ENCODE data around the gene RAB29.

The RAB29 gene

GRCh38 chr1:205805082-205805711 is 29.9 kb upstream of the RAB29 start:
- no peaks in the 10 kb centered on the region for H3K27me3 Mint-ChIP-seq

GRCh38 chr1:205804605-205805004 is 29.3 kb upstream of the RAB29 start:
- peak overlapping the region; percentile 68 for H3K4me3 Mint-ChIP-seq
- peaks cover 53% of the 10 kb centered on the region for H3K4me1 Mint-ChIP-seq
- peaks cover 20% of the 10 kb centered on the region for H3K36me3 Mint-ChIP-seq (ENCODE audit: low read depth)
- H3K27ac Mint-ChIP-seq, result peak overlapping the region; percentile 89
- ATAC-seq (no peak), DNase-seq (no peak)
- H3K27me3 Mint-ChIP-seq, result no peaks in the 10 kb centered on the region
- no peaks in the 10 kb centered on the region for H3K9me3 Mint-ChIP-seq

More at GRCh38 chr1:205805082-205805711, 29.9 kb upstream of the RAB29 start:
- Mint-ChIP-seq H3K36me3 (ENCODE audit: low read depth) (peaks cover 18% of the 10 kb centered on the region), H3K9me3 (no peaks in the 10 kb centered on the region), H3K27ac (peak overlapping the region; percentile 89), H3K4me1 (peaks cover 59% of the 10 kb centered on the region), H3K4me3 (peak overlapping the region; percentile 68)
- peak; percentile 72 for DNase-seq
- ATAC-seq, result peak; percentile 83

- H3K9me3 Mint-ChIP-seq, result no peaks in the 10 kb centered on the region
- ATAC-seq (no peak), DNase-seq (no peak)
- no peaks in the 10 kb centered on the region for H3K27me3 Mint-ChIP-seq
- peaks cover 48% of the 10 kb centered on the region for H3K4me1 Mint-ChIP-seq
- no peak overlapping the region for H3K4me3 Mint-ChIP-seq
- H3K27ac Mint-ChIP-seq, result no peak overlapping the region
- peaks cover 17% of the 10 kb centered on the region for H3K36me3 Mint-ChIP-seq (ENCODE audit: low read depth)
Measured at GRCh38 chr1:205803986-205804385, 28.7 kb upstream of the RAB29 start.

DNA sequence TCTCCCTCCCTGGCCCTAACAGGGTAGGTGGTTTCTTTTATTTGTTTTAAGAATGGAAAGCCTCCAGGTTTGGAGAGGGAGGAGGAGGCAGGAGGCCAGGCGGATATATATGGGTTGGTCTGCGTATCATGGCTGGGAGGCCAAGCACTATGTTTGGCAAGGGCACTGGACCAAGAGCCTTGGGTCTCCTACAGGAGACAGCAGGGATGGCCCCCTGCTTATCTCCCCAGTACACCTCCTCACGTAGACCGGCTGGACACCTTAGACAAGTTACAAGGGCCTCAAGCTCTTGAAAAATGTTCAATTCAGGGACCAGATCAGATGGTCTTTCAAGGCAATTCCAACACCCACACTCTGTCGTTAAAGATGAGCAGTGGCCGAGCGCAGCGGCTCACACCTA is 26.8 kb upstream of the RAB29 start:
- no peak for DNase-seq
- Mint-ChIP-seq H3K36me3 (ENCODE audit: low read depth) (peaks cover 4% of the 10 kb centered on the region), H3K4me1 (peaks cover 33% of the 10 kb centered on the region), H3K9me3 (no peaks in the 10 kb centered on the region), H3K4me3 (no peak overlapping the region), H3K27ac (peak overlapping the region; percentile 17), H3K27me3 (no peaks in the 10 kb centered on the region)
- no peak for ATAC-seq

- Mint-ChIP-seq H3K27ac (no peak overlapping the region), H3K27me3 (no peaks in the 10 kb centered on the region), H3K9me3 (no peaks in the 10 kb centered on the region), H3K4me1 (peaks cover 25% of the 10 kb centered on the region), H3K4me3 (no peak overlapping the region), H3K36me3 (ENCODE audit: low read depth) (peaks cover 5% of the 10 kb centered on the region)
- DNase-seq (no peak), ATAC-seq (no peak)
Measured at GRCh38 chr1:205800981-205801703, 25.9 kb upstream of the RAB29 start.

DNA sequence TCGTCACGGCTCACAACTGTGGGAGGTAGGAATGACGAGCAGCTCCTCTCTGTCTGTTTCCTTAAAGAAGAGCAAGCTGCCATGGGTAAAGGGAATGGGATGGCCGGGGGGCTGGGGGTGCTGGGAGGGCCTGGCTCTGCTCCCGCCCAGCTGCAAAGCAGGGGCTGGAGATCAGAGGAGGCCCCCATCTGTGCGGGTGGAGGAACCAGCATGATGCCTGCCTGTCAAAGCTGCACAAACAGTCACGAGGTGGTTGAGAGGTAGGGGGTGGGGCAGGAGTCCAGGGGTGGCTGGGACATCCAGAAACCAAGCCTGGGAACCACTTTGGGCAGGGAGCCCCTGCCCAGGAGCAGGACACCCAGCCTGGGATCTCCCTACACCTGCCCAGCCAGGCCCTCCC is 25.1 kb upstream of the RAB29 start:
- Mint-ChIP-seq H3K4me1 (peaks cover 18% of the 10 kb centered on the region), H3K27me3 (no peaks in the 10 kb centered on the region), H3K4me3 (no peak overlapping the region), H3K36me3 (ENCODE audit: low read depth) (peaks cover 5% of the 10 kb centered on the region), H3K27ac (no peak overlapping the region), H3K9me3 (no peaks in the 10 kb centered on the region)
- ATAC-seq (no peak), DNase-seq (no peak)

- no peak for ATAC-seq
- H3K27me3 Mint-ChIP-seq, result no peaks in the 10 kb centered on the region
- no peak for DNase-seq
- peaks cover 5% of the 10 kb centered on the region for H3K4me1 Mint-ChIP-seq
- no peaks in the 10 kb centered on the region for H3K9me3 Mint-ChIP-seq
- no peak overlapping the region for H3K4me3 Mint-ChIP-seq
- H3K36me3 Mint-ChIP-seq (ENCODE audit: low read depth), result peaks cover 9% of the 10 kb centered on the region
- H3K27ac Mint-ChIP-seq, result no peak overlapping the region
Measured at GRCh38 chr1:205798577-205798976, 23.3 kb upstream of the RAB29 start.

DNA sequence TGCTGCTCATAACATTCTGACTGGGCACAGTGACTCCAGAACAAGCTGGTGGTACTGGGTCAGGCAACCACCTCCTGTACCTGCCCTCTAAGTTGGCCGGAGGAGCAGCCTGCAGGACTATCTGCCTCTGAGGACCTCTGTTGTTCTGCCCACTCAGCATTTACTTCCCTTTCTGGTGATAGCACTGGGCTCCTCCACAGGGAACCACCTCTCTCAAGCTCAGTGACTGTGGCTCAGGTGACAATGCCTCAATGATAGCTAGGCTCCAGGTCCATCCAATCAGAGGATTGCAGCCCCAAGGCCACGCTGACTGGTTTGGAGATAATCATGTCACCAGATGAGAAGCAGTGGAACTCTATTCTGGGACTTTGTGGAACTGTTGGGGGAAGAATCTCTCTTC is 21.9 kb upstream of the RAB29 start:
- Mint-ChIP-seq H3K4me1 (peaks cover 5% of the 10 kb centered on the region), H3K9me3 (no peaks in the 10 kb centered on the region), H3K27ac (no peak overlapping the region), H3K36me3 (ENCODE audit: low read depth) (peaks cover 9% of the 10 kb centered on the region), H3K4me3 (no peak overlapping the region), H3K27me3 (no peaks in the 10 kb centered on the region)
- DNase-seq (no peak), ATAC-seq (no peak)

- no peak for DNase-seq
- peaks cover 15% of the 10 kb centered on the region for H3K36me3 Mint-ChIP-seq (ENCODE audit: low read depth)
- H3K27ac Mint-ChIP-seq, result no peak overlapping the region
- H3K9me3 Mint-ChIP-seq, result no peaks in the 10 kb centered on the region
- peaks cover 5% of the 10 kb centered on the region for H3K4me1 Mint-ChIP-seq
- no peak for ATAC-seq
- H3K4me3 Mint-ChIP-seq, result no peak overlapping the region
- no peaks in the 10 kb centered on the region for H3K27me3 Mint-ChIP-seq
Measured at GRCh38 chr1:205794011-205794730, 18.9 kb upstream of the RAB29 start.

DNA sequence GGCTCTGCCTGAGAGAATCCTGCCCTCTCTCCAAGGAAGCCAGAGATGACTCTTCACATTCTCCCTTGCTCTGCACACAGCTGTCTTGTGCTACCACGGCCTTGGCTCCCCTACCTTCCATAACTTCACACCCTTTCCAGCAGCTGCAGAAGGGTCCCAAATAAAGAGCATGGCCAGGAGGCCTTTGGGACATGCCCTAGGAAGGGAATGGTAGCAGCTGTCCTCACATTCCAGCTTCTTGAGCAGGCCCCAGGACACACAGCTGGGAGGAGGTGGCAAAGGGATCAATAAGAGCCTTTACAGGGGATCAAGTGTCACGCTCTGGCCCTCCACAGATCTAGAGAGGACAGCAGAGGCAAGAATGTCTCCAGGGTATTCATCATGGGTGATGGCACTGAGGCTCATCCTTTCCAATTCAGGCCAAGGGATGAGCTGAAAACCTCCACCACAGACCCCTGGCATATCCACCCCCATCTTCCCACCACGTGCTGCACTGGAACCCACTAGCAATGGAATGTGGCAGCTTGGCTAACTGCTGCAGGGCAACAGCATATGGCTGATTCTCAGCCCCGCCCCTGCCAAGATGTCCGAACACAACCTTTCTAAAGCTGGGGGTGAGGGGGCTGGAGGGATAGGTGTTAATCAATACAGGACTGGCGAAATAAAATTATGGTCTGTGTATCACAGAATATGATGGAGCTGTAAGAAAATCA is 17.8 kb upstream of the RAB29 start:
- H3K27ac Mint-ChIP-seq, result no peak overlapping the region
- H3K27me3 Mint-ChIP-seq, result no peaks in the 10 kb centered on the region

GRCh38 chr1:205792481-205792881 is 17.2 kb upstream of the RAB29 start:
- Mint-ChIP-seq H3K36me3 (ENCODE audit: low read depth) (peaks cover 15% of the 10 kb centered on the region), H3K27me3 (no peaks in the 10 kb centered on the region), H3K4me1 (peaks cover 5% of the 10 kb centered on the region), H3K4me3 (no peak overlapping the region), H3K9me3 (no peaks in the 10 kb centered on the region), H3K27ac (no peak overlapping the region)
- ATAC-seq (no peak), DNase-seq (no peak)

More for the DNA sequence above, 17.8 kb upstream of the RAB29 start:
- no peaks in the 10 kb centered on the region for H3K9me3 Mint-ChIP-seq
- H3K4me1 Mint-ChIP-seq, result peaks cover 5% of the 10 kb centered on the region
- peaks cover 15% of the 10 kb centered on the region for H3K36me3 Mint-ChIP-seq (ENCODE audit: low read depth)
- no peak for DNase-seq
- H3K4me3 Mint-ChIP-seq, result no peak overlapping the region
- ATAC-seq, result no peak

GRCh38 chr1:205791568-205792180 is 16.4 kb upstream of the RAB29 start:
- Mint-ChIP-seq H3K4me1 (peaks cover 5% of the 10 kb centered on the region), H3K4me3 (no peak overlapping the region), H3K9me3 (no peaks in the 10 kb centered on the region), H3K27ac (no peak overlapping the region), H3K36me3 (ENCODE audit: low read depth) (peaks cover 14% of the 10 kb centered on the region), H3K27me3 (no peaks in the 10 kb centered on the region)
- ATAC-seq (peak; percentile 94), DNase-seq (peak; percentile 63)

DNA sequence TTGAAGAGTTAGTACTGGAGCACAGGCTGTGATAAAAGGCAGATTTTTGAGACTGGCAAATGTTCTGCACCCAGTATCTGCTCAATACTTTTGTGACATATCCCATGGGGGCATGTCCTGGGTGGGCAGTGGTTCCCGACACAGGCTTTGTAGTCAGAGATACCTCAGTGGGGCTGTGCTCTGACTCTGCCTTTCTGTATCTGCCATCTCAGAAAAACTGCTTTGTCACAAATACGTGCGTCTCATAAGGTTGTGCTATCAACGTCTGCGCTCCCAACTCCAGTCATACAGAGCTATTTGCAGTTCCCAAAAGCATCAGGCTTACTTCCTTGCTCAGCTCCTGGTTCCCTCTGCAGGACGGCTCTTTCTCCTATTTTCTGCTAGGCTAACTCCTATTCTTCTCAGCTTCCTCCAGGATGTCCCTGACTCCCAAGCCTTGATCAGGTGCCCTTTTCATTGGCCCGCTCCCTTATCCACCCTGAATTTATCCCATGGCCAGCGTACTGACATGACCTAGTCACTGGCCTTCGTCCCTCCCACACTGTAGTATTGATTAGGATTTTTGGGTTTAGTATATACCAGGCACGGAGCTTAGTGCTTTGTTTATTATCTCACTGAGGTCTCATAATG is 12.1 kb upstream of the RAB29 start:
- DNase-seq (no peak), ATAC-seq (no peak)
- Mint-ChIP-seq H3K4me3 (no peak overlapping the region), H3K4me1 (peaks cover 4% of the 10 kb centered on the region), H3K36me3 (ENCODE audit: low read depth) (peaks cover 8% of the 10 kb centered on the region), H3K27me3 (no peaks in the 10 kb centered on the region), H3K9me3 (no peaks in the 10 kb centered on the region), H3K27ac (no peak overlapping the region)

GRCh38 chr1:205786601-205787000 is 11.3 kb upstream of the RAB29 start:
- Mint-ChIP-seq H3K4me1 (peaks cover 4% of the 10 kb centered on the region), H3K4me3 (no peak overlapping the region), H3K27me3 (no peaks in the 10 kb centered on the region), H3K27ac (no peak overlapping the region), H3K9me3 (no peaks in the 10 kb centered on the region), H3K36me3 (ENCODE audit: low read depth) (peaks cover 8% of the 10 kb centered on the region)
- DNase-seq (no peak), ATAC-seq (no peak)

Measured in activated naive CD8-positive, alpha-beta T cell treated with anti-CD3 and anti-CD28 coated beads, Interleukin-2, amount 50 U/mL, for 24 hours (primary cell).